ENCODE data around the gene LHPP.

GRCh38 chr10:124493214-124493882 lies 31.7 kb downstream of the LHPP start:
- TF ChIP-seq POLR2AphosphoS5 (IDR thresholded peaks at IDR 0.05; ENCODE audit: borderline replicate concordance, low read depth, low read length) = no peak
- TF ChIP-seq EZH2 (IDR thresholded peaks at IDR 0.05) = no peak

Data from SK-N-MC (cell line).